Measurements from ENCODE around the gene FSD1. TPM values are rescaled to one million over a fixed set of nuclear protein-coding genes. Genes with fewer than 3 reads are reported as not detected.
"Not testable (repeated sequence)": the region's sequence is repeated elsewhere in the genome, so short reads cannot be mapped to it uniquely, and the experiment has no call there.

FSD1 gene
- total RNA-seq, 3 donors from 2014 or later = 0.64 to 2.0 (median 0.84) TPM

DNA sequence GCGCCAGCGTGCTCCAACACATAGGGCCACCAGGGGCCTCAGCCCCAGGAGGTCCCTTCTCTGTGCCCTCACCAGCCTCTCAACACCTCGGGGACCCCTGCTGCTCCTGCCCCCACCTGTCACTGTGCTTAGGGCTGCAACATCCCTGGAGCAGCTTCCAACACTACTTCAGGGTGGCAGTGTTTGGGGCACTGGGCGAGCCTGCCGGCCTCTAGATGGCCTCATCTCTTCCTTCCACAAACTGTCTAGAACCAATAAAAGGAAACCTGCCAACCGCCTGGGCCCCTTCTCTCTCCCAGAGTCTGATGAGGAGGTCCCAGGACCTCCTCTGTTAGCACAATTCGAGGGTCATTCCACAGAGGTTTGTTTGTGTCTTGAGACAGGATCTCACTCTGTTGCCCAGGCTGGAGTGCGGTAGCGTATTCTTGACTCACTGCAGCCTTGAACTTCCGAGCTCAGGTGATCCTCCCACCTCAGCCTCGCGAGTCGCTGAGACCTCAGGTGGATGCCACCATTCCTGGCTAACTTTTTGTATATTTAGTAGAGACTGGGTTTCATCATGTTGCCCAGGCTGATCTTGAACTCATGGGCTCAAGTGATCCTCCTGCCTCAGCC lies 35.5 kb upstream of the FSD1 start:
- Histone ChIP-seq H3K9me3 (no peaks in the 10 kb centered on the region), H3K4me1 (ENCODE audit: low read depth) (peaks cover 14% of the 10 kb centered on the region), H3K4me3 (no peak overlapping the region), H3K36me3 (ENCODE audit: low read depth) (no peaks in the 10 kb centered on the region)
- TF ChIP-seq, protein P1, sequence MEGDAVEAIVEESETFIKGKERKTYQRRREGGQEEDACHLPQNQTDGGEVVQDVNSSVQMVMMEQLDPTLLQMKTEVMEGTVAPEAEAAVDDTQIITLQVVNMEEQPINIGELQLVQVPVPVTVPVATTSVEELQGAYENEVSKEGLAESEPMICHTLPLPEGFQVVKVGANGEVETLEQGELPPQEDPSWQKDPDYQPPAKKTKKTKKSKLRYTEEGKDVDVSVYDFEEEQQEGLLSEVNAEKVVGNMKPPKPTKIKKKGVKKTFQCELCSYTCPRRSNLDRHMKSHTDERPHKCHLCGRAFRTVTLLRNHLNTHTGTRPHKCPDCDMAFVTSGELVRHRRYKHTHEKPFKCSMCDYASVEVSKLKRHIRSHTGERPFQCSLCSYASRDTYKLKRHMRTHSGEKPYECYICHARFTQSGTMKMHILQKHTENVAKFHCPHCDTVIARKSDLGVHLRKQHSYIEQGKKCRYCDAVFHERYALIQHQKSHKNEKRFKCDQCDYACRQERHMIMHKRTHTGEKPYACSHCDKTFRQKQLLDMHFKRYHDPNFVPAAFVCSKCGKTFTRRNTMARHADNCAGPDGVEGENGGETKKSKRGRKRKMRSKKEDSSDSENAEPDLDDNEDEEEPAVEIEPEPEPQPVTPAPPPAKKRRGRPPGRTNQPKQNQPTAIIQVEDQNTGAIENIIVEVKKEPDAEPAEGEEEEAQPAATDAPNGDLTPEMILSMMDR (IDR thresholded peaks at IDR 0.05) = no peak
- ATAC-seq = peak; percentile 45
- intact Hi-C loops (cut with DNase I, micrococcal nuclease) = loop anchor here (5.0 to 10.0 kb wide), 2 partner anchors 83 to 86 kb away; no protein-coding TSS in a partner anchor
- DNase-seq = peak in 1 of 3 donors; percentile 36

- intact Hi-C loops (cut with DNase I, micrococcal nuclease) = no loop called here
Observed at GRCh38 chr19:4272894-4273293, 31.5 kb upstream of the FSD1 start.

DNA sequence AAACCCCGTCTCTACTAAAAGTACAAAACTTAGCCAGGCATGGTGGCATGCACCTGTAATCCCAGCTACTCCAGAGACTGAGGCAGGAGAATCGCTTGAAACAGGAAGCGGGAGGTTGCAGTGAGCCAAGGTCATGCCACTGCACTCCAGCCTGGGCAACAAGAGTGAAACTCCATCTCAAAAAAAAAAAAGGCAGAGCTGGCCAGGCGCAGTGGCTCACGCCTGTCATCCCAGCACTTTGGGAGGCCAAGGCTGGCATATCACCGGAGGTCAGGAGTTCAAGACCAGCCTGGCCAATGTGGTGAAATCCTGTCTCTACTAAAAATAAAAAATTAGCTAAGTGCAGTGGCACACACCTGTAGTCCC lies 30.1 kb upstream of the FSD1 start:
- H3K36me3 ChIP-seq (ENCODE audit: low read depth); intact Hi-C loops (cut with DNase I, micrococcal nuclease); H3K9me3 ChIP-seq; ATAC-seq; H3K4me3 ChIP-seq; DNase-seq; H3K4me1 ChIP-seq (ENCODE audit: low read depth): not testable (repeated sequence)

More at GRCh38 chr19:4272894-4273293, 31.5 kb upstream of the FSD1 start:
- DNase-seq (no peak), ATAC-seq (no peak)
- TF ChIP-seq, protein P1 (IDR thresholded peaks at IDR 0.05) = no peak
- Histone ChIP-seq H3K9me3 (no peaks in the 10 kb centered on the region), H3K36me3 (ENCODE audit: low read depth) (no peaks in the 10 kb centered on the region), H3K4me3 (no peak overlapping the region), H3K4me1 (ENCODE audit: low read depth) (peaks cover 9% of the 10 kb centered on the region)

DNA sequence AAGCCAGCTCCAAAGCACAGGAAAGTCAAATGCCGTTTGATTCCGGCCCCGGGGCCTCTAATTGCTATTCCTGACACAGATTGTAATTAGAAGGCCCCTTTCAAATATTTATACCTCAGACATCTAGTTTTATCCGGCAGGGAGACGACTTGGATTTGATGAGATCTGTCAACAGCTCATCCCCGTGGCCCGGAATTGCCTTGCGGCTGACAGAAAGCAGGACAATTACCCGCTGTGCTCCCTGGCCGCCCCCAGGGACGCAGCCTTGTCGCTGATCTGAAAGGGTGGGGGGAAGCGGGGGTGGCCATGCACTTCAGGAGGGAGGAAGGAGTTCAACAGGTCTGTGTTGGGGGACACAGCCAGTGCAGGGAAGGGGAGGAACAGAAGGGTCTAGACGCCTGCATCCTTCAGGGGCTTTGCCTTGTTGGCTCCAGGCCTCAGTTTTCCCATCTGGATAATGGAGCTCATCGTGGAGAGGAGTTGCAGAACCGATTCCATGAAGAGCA lies 27.2 kb upstream of the FSD1 start:
- Histone ChIP-seq H3K9me3 (no peaks in the 10 kb centered on the region), H3K4me1 (ENCODE audit: low read depth) (peaks cover 9% of the 10 kb centered on the region), H3K4me3 (no peak overlapping the region), H3K36me3 (ENCODE audit: low read depth) (no peaks in the 10 kb centered on the region)
- TF ChIP-seq, protein P1 (IDR thresholded peaks at IDR 0.05) = no peak
- intact Hi-C loops (cut with DNase I, micrococcal nuclease) = no loop called here
- DNase-seq = no peak
- no peak for ATAC-seq

- TF ChIP-seq, protein P1 (IDR thresholded peaks at IDR 0.05) = no peak
- Histone ChIP-seq H3K4me1 (ENCODE audit: low read depth) (peaks cover 9% of the 10 kb centered on the region), H3K36me3 (ENCODE audit: low read depth) (no peaks in the 10 kb centered on the region), H3K9me3 (no peaks in the 10 kb centered on the region), H3K4me3 (no peak overlapping the region)
- ATAC-seq = no peak
- intact Hi-C loops (cut with DNase I, micrococcal nuclease) = no loop called here
- no peak for DNase-seq
Observed at GRCh38 chr19:4278010-4278409, 26.4 kb upstream of the FSD1 start.

DNA sequence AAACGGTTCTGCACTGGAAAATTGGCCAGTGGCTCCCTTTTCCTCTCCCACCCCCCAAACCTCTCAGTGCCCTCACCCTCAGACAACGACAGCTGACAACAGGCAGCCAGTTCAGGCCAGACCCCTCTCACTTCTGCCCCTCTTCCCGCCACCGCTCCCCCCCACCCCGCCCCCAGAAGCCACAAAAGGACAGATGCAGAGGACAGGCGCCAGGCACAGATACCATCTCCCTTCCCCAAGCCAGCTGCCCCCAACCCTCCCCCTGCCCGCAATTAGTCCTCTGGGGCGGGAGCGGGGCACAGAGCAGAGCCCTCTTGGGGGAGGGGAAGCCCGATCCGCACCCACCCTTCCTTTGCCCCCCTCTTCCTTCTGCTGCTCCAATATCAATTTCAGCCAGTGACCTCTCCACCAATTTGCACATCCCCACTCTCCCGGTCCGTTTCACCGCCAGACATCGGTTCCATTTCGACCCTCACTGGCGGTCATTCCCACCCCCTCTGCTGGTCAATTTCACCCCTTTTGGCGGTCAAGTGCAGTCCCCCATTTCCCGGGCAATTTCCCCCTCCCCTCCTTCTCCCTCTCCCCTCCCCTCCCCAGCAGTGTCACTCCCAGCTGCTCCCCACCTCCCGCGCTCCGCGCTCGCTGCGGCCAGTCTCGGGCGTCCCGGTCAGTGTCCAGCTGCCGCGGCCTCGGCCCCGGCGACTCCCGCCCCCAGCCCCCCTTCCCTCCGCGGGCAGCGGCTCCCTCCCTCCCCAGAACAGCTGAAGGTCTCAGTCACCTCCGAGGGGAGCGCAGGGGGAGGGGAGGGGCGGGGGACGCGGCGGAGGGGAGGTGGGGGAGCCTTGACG lies 25.8 kb upstream of the FSD1 start, which contains the start of gene SHD:
Gene SHD (plus strand): TSS at position 848 of the 848 bp plus-strand sequence. CDS start 798 bp downstream, outside the sequence.
- no peak for ATAC-seq
- H3K4me1 ChIP-seq (ENCODE audit: low read depth) = peaks cover 9% of the 10 kb centered on the region
- no peaks in the 10 kb centered on the region for H3K36me3 ChIP-seq (ENCODE audit: low read depth)
- TF ChIP-seq, protein P1 (IDR thresholded peaks at IDR 0.05) = no peak
- H3K4me3 ChIP-seq = no peak within 1 kb of the TSS
- no peak for DNase-seq
- H3K9me3 ChIP-seq = no peaks in the 10 kb centered on the region
- intact Hi-C loops (cut with DNase I, micrococcal nuclease) = no loop called here

All from mucosa of descending colon (tissue), 3 donors.